Sigmoid colon (tissue), 7 donors: ENCODE data around the gene PLG. TPM values are rescaled to one million over a fixed set of nuclear protein-coding genes. Genes with fewer than 3 reads are reported as not detected.
A peak's percentile ranks its signal among the peaks of the same experiment; 100 is the strongest.

Experiments
- DNase-seq: peaks from one replicate; pipeline ENCODE4 v3.0.0-alpha.2; 2019
- H3K27ac ChIP-seq, 4 donors: fragments of 200-600 bp; sonication (generic); one replicate each; pipeline ENCODE4 v1.5.1; 2016 to 2019; ENCODE audit warnings: mild to moderate bottlenecking in 1 of 4
- H3K27me3 ChIP-seq, 3 donors: fragments of 200-600 bp; sonication (generic); one replicate each; pipeline ENCODE4 v1.5.1; 2019; ENCODE audit warnings: mild to moderate bottlenecking in 1 of 3
- H3K36me3 ChIP-seq, 4 donors: fragments of 200-600 bp; sonication (generic); one replicate each; pipeline ENCODE4 v1.5.1; 2016 to 2019
- H3K4me1 ChIP-seq, 4 donors: fragments of 200-600 bp; sonication (generic); one replicate each; pipeline ENCODE4 v1.5.1; 2017 to 2019
- H3K4me3 ChIP-seq, 4 donors: fragments of 200-600 bp; sonication (generic); one replicate each; pipeline ENCODE4 v1.5.1; 2017 to 2019; ENCODE audit warnings: mild to moderate bottlenecking in 2 of 4, moderate library complexity in 1 of 4
- H3K9me3 ChIP-seq, 4 donors: fragments of 200-600 bp in 3 of 4; sonication (generic) in 3 of 4; one replicate each; pipeline versions ENCODE4 v1.5.1 to v1.6.1; 2013 to 2019
- EP300 ChIP-seq, 4 donors: sonication (generic); formaldehyde crosslinking; IDR thresholded peaks; one replicate each; pipeline ENCODE4 v1.6.1; 2017; ENCODE audit warnings: antibody characterized with exemption in 4 of 4
- POLR2A ChIP-seq, 2 donors: fragments of 450-650 bp; IDR thresholded peaks; one replicate each; pipeline ENCODE4 v1.6.1; 2016; ENCODE audit warnings: antibody characterized with exemption in 2 of 2, mild to moderate bottlenecking in 2 of 2, moderate library complexity in 2 of 2
- POLR2AphosphoS5 ChIP-seq, 4 donors: sonication (generic); formaldehyde crosslinking; IDR thresholded peaks; one replicate each; pipeline ENCODE4 v1.6.1; 2017; ENCODE audit warnings: antibody characterized with exemption in 4 of 4
- WGBS, 2 donors: extraction: QIAGEN DNeasy Blood & Tissue Kit; methylation state at CpG; one replicate each; pipeline ENCODE4 v1.1.7; 2013; 5-methylcytosine and 5-hydroxymethylcytosine counted together
- intact Hi-C: fragments of 100-400 bp; cut with DNase I; formaldehyde crosslinking; loops from one replicate; pipeline ENCODE4 v1.15.1; 2023
- polyA plus RNA-seq, 3 donors: library from polyadenylated mRNA; stranded (reverse); fragments of 200-250 nt; gene quantifications; one replicate each; pipeline ENCODE4 v1.2.3, GENCODE V29; 2013
- total RNA-seq, 4 donors: library from RNA; depleted of rRNA; stranded (reverse); fragments of >200 nt; gene quantifications; one replicate each; pipeline ENCODE4 v1.1.0, GENCODE V29; 2016
- TF ChIP-seq, protein P1 (sequence below), 4 experiments: fragments of 450-650 bp in 3 of 4; fragments of 200-600 bp in 1 of 4; IDR thresholded peaks; one replicate each; pipeline ENCODE4 v1.5.1; 2016 to 2019; ENCODE audit warnings: antibody characterized with exemption in 4 of 4, mild to moderate bottlenecking in 3 of 4, moderate library complexity in 2 of 4
- donor health status: healthy with polysubstance abuse.
- donor health status: Bipolar disorder and iron deficiency.
- donor health status: healthy.

PLG gene
- total and polyA plus RNA-seq, 7 donors = 0.04 TPM; not detected in 6

DNA sequence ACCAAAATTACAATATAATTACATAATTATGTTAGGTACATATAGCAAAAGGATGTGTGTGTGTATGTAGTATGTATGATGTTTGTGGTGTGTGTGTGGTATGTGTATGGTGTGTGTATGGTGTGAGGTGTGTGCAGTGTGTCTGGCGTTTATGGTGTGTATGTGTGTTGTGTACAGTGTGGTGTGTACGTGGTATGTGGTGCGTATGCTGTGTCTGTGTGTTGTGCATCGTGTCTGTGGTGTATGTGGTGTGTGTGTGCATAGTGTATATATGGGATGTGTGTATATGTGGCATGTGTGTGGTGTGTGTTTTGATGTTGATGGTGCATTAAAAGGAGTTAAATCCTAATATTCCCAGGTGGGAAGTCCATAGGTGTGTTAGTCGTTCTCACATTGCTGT is 62.8 kb downstream of the PLG start:
- TF ChIP-seq, protein P1, sequence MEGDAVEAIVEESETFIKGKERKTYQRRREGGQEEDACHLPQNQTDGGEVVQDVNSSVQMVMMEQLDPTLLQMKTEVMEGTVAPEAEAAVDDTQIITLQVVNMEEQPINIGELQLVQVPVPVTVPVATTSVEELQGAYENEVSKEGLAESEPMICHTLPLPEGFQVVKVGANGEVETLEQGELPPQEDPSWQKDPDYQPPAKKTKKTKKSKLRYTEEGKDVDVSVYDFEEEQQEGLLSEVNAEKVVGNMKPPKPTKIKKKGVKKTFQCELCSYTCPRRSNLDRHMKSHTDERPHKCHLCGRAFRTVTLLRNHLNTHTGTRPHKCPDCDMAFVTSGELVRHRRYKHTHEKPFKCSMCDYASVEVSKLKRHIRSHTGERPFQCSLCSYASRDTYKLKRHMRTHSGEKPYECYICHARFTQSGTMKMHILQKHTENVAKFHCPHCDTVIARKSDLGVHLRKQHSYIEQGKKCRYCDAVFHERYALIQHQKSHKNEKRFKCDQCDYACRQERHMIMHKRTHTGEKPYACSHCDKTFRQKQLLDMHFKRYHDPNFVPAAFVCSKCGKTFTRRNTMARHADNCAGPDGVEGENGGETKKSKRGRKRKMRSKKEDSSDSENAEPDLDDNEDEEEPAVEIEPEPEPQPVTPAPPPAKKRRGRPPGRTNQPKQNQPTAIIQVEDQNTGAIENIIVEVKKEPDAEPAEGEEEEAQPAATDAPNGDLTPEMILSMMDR (IDR thresholded peaks at IDR 0.05) = no peak
- Histone ChIP-seq H3K9me3 (peaks cover 0 to 2% (median 0%) of the 10 kb centered on the region in 4 donors), H3K4me3 (no peak overlapping the region), H3K4me1 (peaks cover 0 to 13% (median 8%) of the 10 kb centered on the region in 4 donors), H3K36me3 (no peaks in the 10 kb centered on the region), H3K27me3 (no peaks in the 10 kb centered on the region), H3K27ac (no peak overlapping the region)
- WGBS, 2 donors = 83 to 88% methylated on average over 5 of the region's 5 CpGs
- DNase-seq = no peak
- intact Hi-C loops = loop anchor here (5.0 kb wide), 1 partner anchor 248 kb away; no protein-coding TSS in a partner anchor

DNA sequence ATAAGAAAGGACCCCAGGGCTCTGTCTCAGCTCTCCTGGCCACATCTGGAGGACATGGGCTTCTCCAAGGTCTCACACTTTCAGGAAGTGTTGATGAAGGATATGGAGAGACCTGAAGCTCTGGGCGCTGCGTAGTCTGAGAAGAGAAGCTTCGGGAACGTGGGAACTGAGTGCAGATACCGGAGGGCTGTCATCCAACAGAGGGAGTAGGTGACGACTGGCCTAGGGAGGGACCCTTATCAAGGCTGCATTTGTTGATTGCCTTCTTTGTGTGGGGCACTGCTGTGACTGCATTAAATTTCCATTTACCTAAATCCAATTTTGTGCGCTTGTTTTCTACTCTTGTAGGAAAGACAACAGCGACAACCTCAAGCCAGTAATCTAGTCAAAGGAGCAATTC is 63.4 kb downstream of the PLG start:
- no peaks in the 10 kb centered on the region for H3K36me3 ChIP-seq
- TF ChIP-seq, protein P1 (IDR thresholded peaks at IDR 0.05) = no peak
- TF ChIP-seq POLR2AphosphoS5 (IDR thresholded peaks at IDR 0.05) = no peak
- no peak for TF ChIP-seq POLR2A (IDR thresholded peaks at IDR 0.05)
- no peak for TF ChIP-seq EP300 (IDR thresholded peaks at IDR 0.05)
- no peak overlapping the region for H3K4me3 ChIP-seq
- H3K4me1 ChIP-seq = peaks cover 0 to 13% (median 8%) of the 10 kb centered on the region in 4 donors
- 78 to 85% methylated on average over 8 of the region's 8 CpGs for WGBS, 2 donors
- DNase-seq = no peak
- peaks cover 0 to 1% (median 0%) of the 10 kb centered on the region in 4 donors for H3K9me3 ChIP-seq
- no peaks in the 10 kb centered on the region for H3K27me3 ChIP-seq
- no peak overlapping the region for H3K27ac ChIP-seq
- intact Hi-C loops = loop anchor here (5.0 kb wide), 1 partner anchor 248 kb away; no protein-coding TSS in a partner anchor

DNA sequence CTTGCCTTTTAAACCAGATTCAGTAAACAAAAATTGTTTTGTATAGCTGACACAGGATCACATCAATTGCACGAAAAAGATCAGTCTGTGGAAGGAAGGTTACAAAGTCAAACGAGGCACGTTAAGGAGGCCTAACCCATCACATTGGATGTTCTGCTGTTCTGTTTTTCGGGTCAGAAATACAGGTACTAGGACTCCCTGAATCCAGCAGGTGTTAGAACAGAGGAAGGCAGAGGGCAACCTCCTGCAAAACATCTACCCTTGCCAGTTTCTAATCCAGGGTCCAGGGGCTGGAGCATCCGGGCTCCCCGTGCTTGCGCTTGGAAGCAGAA is 64.6 kb downstream of the PLG start:
- TF ChIP-seq POLR2A (IDR thresholded peaks at IDR 0.05) (no peak), EP300 (IDR thresholded peaks at IDR 0.05) (no peak), POLR2AphosphoS5 (IDR thresholded peaks at IDR 0.05) (no peak)
- TF ChIP-seq, protein P1 (IDR thresholded peaks at IDR 0.05) = no peak
- Histone ChIP-seq H3K27me3 (no peaks in the 10 kb centered on the region), H3K9me3 (no peaks in the 10 kb centered on the region), H3K27ac (peak overlapping the region in 1 of 4 donors; percentile 41), H3K4me1 (peaks cover 0 to 13% (median 8%) of the 10 kb centered on the region in 4 donors), H3K4me3 (peak overlapping the region; percentile 30 to 57 (median 53)), H3K36me3 (no peaks in the 10 kb centered on the region)
- intact Hi-C loops = loop anchor here (2.0 to 5.0 kb wide), 2 partner anchors 34 to 249 kb away; no protein-coding TSS in a partner anchor
- no peak for DNase-seq
- 18 to 28% methylated on average over 7 of the region's 7 CpGs for WGBS, 2 donors

DNA sequence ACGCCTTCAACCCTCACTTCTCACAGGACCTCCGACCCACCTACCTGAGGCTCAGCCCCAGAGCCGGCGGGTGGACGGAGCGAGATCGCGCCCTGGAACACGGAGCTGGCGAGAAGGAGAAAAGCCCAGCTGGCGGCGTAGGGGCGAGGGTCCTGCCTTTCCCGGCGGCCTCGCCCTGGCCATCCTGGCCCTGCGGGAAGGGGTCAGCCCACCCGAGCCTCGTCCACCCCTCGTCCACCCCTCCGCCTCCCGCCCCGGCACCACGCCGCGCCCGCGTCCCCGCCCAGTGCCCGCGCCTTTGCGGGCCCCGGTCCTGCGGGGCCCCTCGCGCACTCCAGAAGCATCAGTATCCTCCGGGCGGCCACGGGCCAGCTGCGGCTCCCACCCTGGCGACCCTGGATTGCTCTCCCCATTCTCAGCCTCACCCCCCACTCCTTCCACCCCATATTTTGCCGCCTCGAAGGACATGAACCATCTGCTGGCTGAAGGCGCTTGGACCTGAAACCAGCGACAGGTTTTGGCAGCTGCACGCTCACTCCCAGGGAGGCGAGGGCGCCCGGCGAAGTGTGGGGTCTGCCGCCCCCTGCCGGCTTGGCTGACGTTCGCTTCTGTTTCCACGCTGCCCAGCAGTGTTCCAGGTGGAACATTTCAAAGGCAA is 65.1 kb downstream of the PLG start:
- TF ChIP-seq POLR2A (IDR thresholded peaks at IDR 0.05) = no peak
- no peak for TF ChIP-seq EP300 (IDR thresholded peaks at IDR 0.05)
- TF ChIP-seq POLR2AphosphoS5 (IDR thresholded peaks at IDR 0.05) = peak in 1 of 4 donors; percentile 25
- TF ChIP-seq, protein P1 (IDR thresholded peaks at IDR 0.05) = peak in 3 of 4 experiments; percentile 46 to 84 (median 59)
- Histone ChIP-seq H3K9me3 (no peaks in the 10 kb centered on the region), H3K27me3 (no peaks in the 10 kb centered on the region), H3K27ac (peak overlapping the region in 1 of 4 donors; percentile 41), H3K36me3 (no peaks in the 10 kb centered on the region), H3K4me3 (peak overlapping the region; percentile 30 to 57 (median 53)), H3K4me1 (peaks cover 0 to 13% (median 8%) of the 10 kb centered on the region in 4 donors)
- intact Hi-C loops = loop anchor here (2.0 to 5.0 kb wide), 2 partner anchors 34 to 250 kb away; no protein-coding TSS in a partner anchor
- DNase-seq = peak; percentile 87
- 3 to 10% methylated on average over 55 of the region's 55 CpGs for WGBS, 2 donors
